K562 (cell line): ENCODE results near the gene NTM. TPM values are rescaled to one million over a fixed set of nuclear protein-coding genes. Genes with fewer than 3 reads are reported as not detected.

Experiments
- ATAC-seq: fragments of 200-7000 bp; cut with Tn5 transposase; 3 replicates; pipeline ENCODE4 v1.9.1; 2020; ENCODE audit warnings: moderate library complexity
- BruUV-seq: library from RNA; stranded (reverse); fragments of 400-500 nt; replicated peaks from 2 replicates; lab custom pipeline; 2021; lab: Mats Ljungman, UMichigan
- CTCF ChIA-PET: fragments of 300-600 bp; formaldehyde crosslinking; extraction: SDS; loops from one replicate; lab custom pipeline; 2021; ENCODE audit warnings: low intra/inter-chr PET ratio; lab: Yijun Ruan, JAX
- POLR2A ChIA-PET: fragments of 300-600, 350-650 bp; sonication (Branson Sonifier 250); formaldehyde crosslinking; extraction: SDS; loops from one replicate; lab custom pipeline; 2021; ENCODE audit warnings: antibody characterized with exemption, inconsistent platforms; lab: Yijun Ruan, JAX
- DNase-seq, 4 experiments: peaks; one replicate each; pipeline versions ENCODE4 v3.0.0 to v3.0.0-alpha.2; 2011 to 2018; ENCODE audit warnings: low spot score in 3 of 4, mixed read lengths in 3 of 4; ENCODE audit errors: extremely low read depth in 1 of 4
- FAIRE-seq: peaks from 2 replicates; lab custom pipeline; 2011; peaks lifted over from hg19 to GRCh38; lab: Jason Lieb, UNC
- H2AFZ ChIP-seq: 2 replicates; pipeline ENCODE4 v1.6.0; 2011; ENCODE audit warnings: low read depth, low read length, control low read depth, inconsistent platforms
- H3K27ac ChIP-seq: fragments of 200-600 bp; 3 replicates; pipeline ENCODE4 v1.8.0; 2011; ENCODE audit warnings: low read depth, mild to moderate bottlenecking, control low read depth, inconsistent platforms, low read length, moderate library complexity, mixed read lengths; ENCODE audit errors: extremely low read depth
- H3K27me3 ChIP-seq, 2 experiments: fragments of 300-600 bp in 1 of 2; 2 replicates in 1 of 2; 3 replicates in 1 of 2; pipeline versions ENCODE4 v1.6.0 to v1.8.0; 2011; ENCODE audit warnings: inconsistent platforms in 2 of 2, low read length in 2 of 2, mild to moderate bottlenecking in 1 of 2, mixed read lengths in 1 of 2, moderate library complexity in 1 of 2; ENCODE audit not compliant: control insufficient read depth in 2 of 2, insufficient read depth in 2 of 2
- H3K36me3 ChIP-seq: fragments of 300-600 bp; 3 replicates; pipeline ENCODE4 v1.8.0; 2011; ENCODE audit warnings: mild to moderate bottlenecking, low read length, inconsistent platforms; ENCODE audit not compliant: control insufficient read depth, insufficient read depth
- H3K4me1 ChIP-seq, 2 experiments: fragments of 200-600 bp in 1 of 2; replicated peaks in 1 of 2; 2 replicates in 1 of 2; 3 replicates in 1 of 2; pipeline versions ENCODE4 v1.5.1 to v1.8.0; 2011; ENCODE audit warnings: inconsistent platforms in 2 of 2, low read length in 2 of 2, mild to moderate bottlenecking in 1 of 2, mixed read lengths in 1 of 2, moderate library complexity in 1 of 2; ENCODE audit not compliant: control insufficient read depth in 2 of 2, insufficient read depth in 2 of 2
- H3K4me2 ChIP-seq: 2 replicates; pipeline ENCODE4 v1.6.1; 2011; ENCODE audit warnings: low read length, control low read depth, inconsistent platforms, mixed read lengths; ENCODE audit not compliant: insufficient read depth
- H3K4me3 ChIP-seq: fragments of 200-600 bp; sonication (generic), shearing (Covaris generic); 2 replicates; pipeline ENCODE4 v1.5.1; 2016; ENCODE audit warnings: control low read depth, inconsistent platforms
- H3K79me2 ChIP-seq: fragments of 200-600 bp; 3 replicates; pipeline ENCODE4 v1.8.0; 2011; ENCODE audit warnings: low read length, inconsistent platforms; ENCODE audit not compliant: control insufficient read depth, insufficient read depth
- H3K9ac ChIP-seq, 2 experiments: 2 replicates each; pipeline versions ENCODE4 v1.6.0 to v1.6.1; 2011; ENCODE audit warnings: low read depth in 2 of 2, low read length in 2 of 2, control low read depth in 1 of 2, inconsistent platforms in 1 of 2, mild to moderate bottlenecking in 1 of 2, mixed read lengths in 1 of 2; ENCODE audit not compliant: insufficient read depth in 1 of 2
- H3K9me1 ChIP-seq: one replicate; pipeline ENCODE4 v1.6.0; 2011; ENCODE audit warnings: inconsistent platforms, mild to moderate bottlenecking, low read length, moderate library complexity; ENCODE audit not compliant: control insufficient read depth, insufficient read depth
- H3K9me3 ChIP-seq: replicated peaks from 2 replicates; pipeline ENCODE4 v1.5.1; 2011; ENCODE audit warnings: low read depth, low read length, inconsistent platforms; ENCODE audit not compliant: control insufficient read depth, insufficient read depth
- H4K20me1 ChIP-seq: replicated peaks from 2 replicates; pipeline ENCODE4 v1.6.1; 2011; ENCODE audit warnings: low read length, inconsistent platforms, mixed read lengths; ENCODE audit not compliant: control insufficient read depth, insufficient read depth
- EGR1 ChIP-seq: fragments of 450-650 bp; conservative IDR thresholded peaks from 2 replicates; pipeline ENCODE4 v1.6.1; 2017; ENCODE audit warnings: mild to moderate bottlenecking
- ESRRA ChIP-seq: fragments of 450-650 bp; IDR thresholded peaks from 2 replicates; pipeline ENCODE4 v1.6.1; 2014; ENCODE audit warnings: low read depth, mild to moderate bottlenecking, moderate library complexity, borderline replicate concordance
- IFI16 ChIP-seq: fragments of 250-450 bp; sonication (Bioruptor Pico); IDR thresholded peaks from 2 replicates; pipeline ENCODE4 v2.1.2; 2022; ENCODE audit warnings: mild to moderate bottlenecking, inconsistent platforms
- NCOA4 ChIP-seq: fragments of 450-650 bp; IDR thresholded peaks from 2 replicates; pipeline ENCODE4 v1.6.1; 2018; ENCODE audit warnings: mild to moderate bottlenecking; ENCODE audit not compliant: partially characterized antibody
- NCOA6 ChIP-seq: fragments of 450-650 bp; IDR thresholded peaks from 2 replicates; pipeline ENCODE4 v1.6.1; 2017; ENCODE audit warnings: mild to moderate bottlenecking
- NFYB ChIP-seq: IDR thresholded peaks from 2 replicates; pipeline ENCODE4 v1.6.1; 2011; ENCODE audit warnings: mild to moderate bottlenecking, moderate library complexity; ENCODE audit not compliant: insufficient read length; ENCODE audit errors: extremely low read depth
- TAL1 ChIP-seq: fragments of 450-650 bp; IDR thresholded peaks from 2 replicates; pipeline ENCODE4 v1.6.1; 2016; ENCODE audit warnings: mild to moderate bottlenecking
- TFAM ChIP-seq: fragments of 250-450 bp; sonication (Bioruptor Pico); conservative IDR thresholded peaks from 2 replicates; pipeline ENCODE4 v1.5.0; 2021; ENCODE audit warnings: mild to moderate bottlenecking, moderate library complexity
- ZNF589 ChIP-seq: fragments of 200-800 bp; sonication (Bioruptor generic); IDR thresholded peaks from 2 replicates; pipeline ENCODE4 v1.6.1; 2016; ENCODE audit warnings: low read depth, missing genetic modification characterization, missing compliant biosample characterization
- WGBS: fragments of 100-300 bp; shearing (Covaris generic); methylation state at CpG from one replicate; pipeline ENCODE4 v1.1.6; 2016; ENCODE audit warnings: low coverage, mixed read lengths; ENCODE audit not compliant: insufficient coverage; ENCODE audit errors: missing lambda C conversion rate; 5-methylcytosine and 5-hydroxymethylcytosine counted together
- in situ Hi-C: fragments of 300-500 bp; cut with MboI; formaldehyde crosslinking; loops from 4 replicates; pipeline ENCODE4 v1.15.0; 2018; ENCODE audit warnings: inconsistent platforms, mixed read lengths
- intact Hi-C: fragments of 100-400 bp; cut with micrococcal nuclease; formaldehyde crosslinking; loops from 2 replicates; pipeline ENCODE4 v1.14.2; 2022
- polyA plus RNA-seq, 8 experiments: library from polyadenylated mRNA; depleted of rRNA in 4 of 8; stranded (reverse) in 5 of 8; unstranded in 3 of 8; fragments of >200 nt; fragmentation: Nextera tagmentation in 2 of 8; fragmentation: Illumina TruSeq in 1 of 8; extraction: Ambion mirVana in 2 of 8; extraction: Trizol in 1 of 8; gene quantifications; 2 replicates each; pipeline versions ENCODE4 v1.2.1 to v1.2.3, GENCODE V29; 2011 to 2014; ENCODE audit warnings: inconsistent platforms in 1 of 8, missing spikeins in 1 of 8
- total RNA-seq, 7 experiments: library from RNA; depleted of rRNA in 6 of 7; stranded (reverse); fragments of >200 nt in 6 of 7; fragmentation: Illumina TruSeq in 2 of 7; extraction: Trizol in 2 of 7; gene quantifications; 2 replicates each; pipeline versions ENCODE4 v1.2.1 to v1.2.3, GENCODE V29; 2011 to 2021; ENCODE audit warnings: low replicate concordance in 1 of 7
- TF ChIP-seq, protein P1 (sequence below): fragments of 450-650 bp; IDR thresholded peaks from 2 replicates; pipeline ENCODE4 v1.6.1; 2016; ENCODE audit warnings: low read depth
- TF ChIP-seq, protein P2 (sequence below): sonication (generic); formaldehyde crosslinking; IDR thresholded peaks from 2 replicates; pipeline ENCODE4 v1.8.0; 2022; ENCODE audit warnings: mild to moderate bottlenecking, missing genetic modification reagents

NTM gene
- total and polyA plus RNA-seq, 9 of the 15 experiments (the other 6 are each of a cell fraction or from before 2014, with no cell fraction given), result not detected

DNA sequence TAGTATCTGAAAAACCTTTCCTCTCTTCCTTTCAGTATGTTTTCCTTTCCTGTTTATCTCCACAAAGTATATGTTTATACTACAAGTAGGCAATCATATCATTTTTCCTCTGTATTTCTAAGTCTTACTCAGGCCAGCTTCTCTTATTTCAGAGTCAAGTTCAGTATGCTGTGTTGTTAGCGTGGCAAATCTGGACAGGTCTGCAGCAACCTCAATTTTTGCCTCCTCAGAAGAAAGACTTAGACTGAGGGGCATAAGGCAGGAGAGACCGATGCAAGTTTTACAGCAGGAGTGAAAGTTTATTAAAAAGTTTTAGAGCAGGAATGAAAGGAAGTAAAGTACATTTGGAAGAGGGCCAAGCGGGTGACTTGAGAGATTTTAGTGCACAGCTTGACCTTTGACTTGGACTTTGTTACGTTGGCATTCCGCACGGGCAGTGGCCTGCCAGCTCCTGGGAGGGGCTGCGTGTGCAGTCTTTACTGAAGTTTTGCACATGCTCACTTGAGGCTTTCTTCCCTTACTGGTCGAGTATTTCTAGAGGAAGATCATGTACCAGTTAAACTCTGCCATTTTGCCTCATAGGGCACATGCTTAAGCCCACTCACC, 343.2 kb downstream of the NTM start:
- in situ Hi-C loops (no loop called here), intact Hi-C loops (no loop called here)
- 1% methylated on average over 8 of the region's 8 CpGs for WGBS
- TF ChIP-seq, protein P1, sequence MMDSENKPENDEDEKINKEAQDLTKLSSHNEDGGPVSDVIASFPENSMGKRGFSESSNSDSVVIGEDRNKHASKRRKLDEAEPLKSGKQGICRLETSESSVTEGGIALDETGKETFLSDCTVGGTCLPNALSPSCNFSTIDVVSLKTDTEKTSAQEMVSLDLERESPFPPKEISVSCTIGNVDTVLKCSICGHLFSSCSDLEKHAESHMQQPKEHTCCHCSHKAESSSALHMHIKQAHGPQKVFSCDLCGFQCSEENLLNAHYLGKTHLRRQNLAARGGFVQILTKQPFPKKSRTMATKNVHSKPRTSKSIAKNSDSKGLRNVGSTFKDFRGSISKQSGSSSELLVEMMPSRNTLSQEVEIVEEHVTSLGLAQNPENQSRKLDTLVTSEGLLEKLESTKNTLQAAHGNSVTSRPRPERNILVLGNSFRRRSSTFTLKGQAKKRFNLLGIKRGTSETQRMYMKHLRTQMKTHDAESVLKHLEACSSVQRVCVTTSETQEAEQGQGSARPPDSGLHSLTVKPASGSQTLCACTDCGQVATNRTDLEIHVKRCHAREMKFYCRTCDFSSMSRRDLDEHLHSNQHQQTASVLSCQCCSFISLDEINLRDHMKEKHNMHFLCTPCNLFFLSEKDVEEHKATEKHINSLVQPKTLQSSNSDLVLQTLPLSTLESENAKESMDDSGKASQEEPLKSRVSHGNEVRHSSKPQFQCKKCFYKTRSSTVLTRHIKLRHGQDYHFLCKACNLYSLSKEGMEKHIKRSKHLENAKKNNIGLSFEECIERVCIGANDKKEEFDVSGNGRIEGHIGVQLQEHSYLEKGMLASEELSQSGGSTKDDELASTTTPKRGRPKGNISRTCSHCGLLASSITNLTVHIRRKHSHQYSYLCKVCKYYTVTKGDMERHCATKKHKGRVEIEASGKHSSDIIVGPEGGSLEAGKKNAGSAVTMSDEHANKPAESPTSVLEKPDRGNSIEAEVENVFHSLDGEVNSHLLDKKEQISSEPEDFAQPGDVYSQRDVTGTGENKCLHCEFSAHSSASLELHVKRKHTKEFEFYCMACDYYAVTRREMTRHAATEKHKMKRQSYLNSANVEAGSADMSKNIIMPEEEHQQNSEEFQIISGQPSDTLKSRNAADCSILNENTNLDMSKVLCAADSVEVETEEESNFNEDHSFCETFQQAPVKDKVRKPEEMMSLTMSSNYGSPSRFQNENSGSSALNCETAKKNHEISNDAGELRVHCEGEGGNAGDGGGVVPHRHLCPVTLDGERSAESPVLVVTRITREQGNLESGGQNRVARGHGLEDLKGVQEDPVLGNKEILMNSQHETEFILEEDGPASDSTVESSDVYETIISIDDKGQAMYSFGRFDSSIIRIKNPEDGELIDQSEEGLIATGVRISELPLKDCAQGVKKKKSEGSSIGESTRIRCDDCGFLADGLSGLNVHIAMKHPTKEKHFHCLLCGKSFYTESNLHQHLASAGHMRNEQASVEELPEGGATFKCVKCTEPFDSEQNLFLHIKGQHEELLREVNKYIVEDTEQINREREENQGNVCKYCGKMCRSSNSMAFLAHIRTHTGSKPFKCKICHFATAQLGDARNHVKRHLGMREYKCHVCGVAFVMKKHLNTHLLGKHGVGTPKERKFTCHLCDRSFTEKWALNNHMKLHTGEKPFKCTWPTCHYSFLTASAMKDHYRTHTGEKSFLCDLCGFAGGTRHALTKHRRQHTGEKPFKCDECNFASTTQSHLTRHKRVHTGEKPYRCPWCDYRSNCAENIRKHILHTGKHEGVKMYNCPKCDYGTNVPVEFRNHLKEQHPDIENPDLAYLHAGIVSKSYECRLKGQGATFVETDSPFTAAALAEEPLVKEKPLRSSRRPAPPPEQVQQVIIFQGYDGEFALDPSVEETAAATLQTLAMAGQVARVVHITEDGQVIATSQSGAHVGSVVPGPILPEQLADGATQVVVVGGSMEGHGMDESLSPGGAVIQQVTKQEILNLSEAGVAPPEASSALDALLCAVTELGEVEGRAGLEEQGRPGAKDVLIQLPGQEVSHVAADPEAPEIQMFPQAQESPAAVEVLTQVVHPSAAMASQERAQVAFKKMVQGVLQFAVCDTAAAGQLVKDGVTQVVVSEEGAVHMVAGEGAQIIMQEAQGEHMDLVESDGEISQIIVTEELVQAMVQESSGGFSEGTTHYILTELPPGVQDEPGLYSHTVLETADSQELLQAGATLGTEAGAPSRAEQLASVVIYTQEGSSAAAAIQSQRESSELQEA, result no peak
- TF ChIP-seq, protein P2, sequence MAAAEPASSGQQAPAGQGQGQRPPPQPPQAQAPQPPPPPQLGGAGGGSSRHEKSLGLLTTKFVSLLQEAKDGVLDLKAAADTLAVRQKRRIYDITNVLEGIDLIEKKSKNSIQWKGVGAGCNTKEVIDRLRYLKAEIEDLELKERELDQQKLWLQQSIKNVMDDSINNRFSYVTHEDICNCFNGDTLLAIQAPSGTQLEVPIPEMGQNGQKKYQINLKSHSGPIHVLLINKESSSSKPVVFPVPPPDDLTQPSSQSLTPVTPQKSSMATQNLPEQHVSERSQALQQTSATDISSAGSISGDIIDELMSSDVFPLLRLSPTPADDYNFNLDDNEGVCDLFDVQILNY, result no peak
- TF ChIP-seq TAL1 (no peak), ZNF589 (CRISPR knock-in tag) (no peak), IFI16 (CRISPR knock-in tag) (no peak), NCOA4 (no peak), EGR1 (no peak), NCOA6 (no peak), TFAM (CRISPR knock-in tag) (no peak), NFYB (no peak), ESRRA (no peak)

More for the DNA sequence above, 343.2 kb downstream of the NTM start:
- no peak for FAIRE-seq
- Histone ChIP-seq H4K20me1 (no peaks in the 10 kb centered on the region), H3K9ac (no peak overlapping the region), H3K9me3 (no peaks in the 10 kb centered on the region; the same call in 1 of the 2 replicates), H3K27ac (no peak overlapping the region), H3K4me3 (no peak overlapping the region), H3K36me3 (no peaks in the 10 kb centered on the region), H3K27me3 (no peaks in the 10 kb centered on the region), H3K9me1 (no peaks in the 10 kb centered on the region), H3K4me1 (no peaks in the 10 kb centered on the region), H2AFZ (no peak overlapping the region), H3K4me2 (no peak overlapping the region), H3K79me2 (no peaks in the 10 kb centered on the region)
- DNase-seq, result no peak
- no peak for ATAC-seq
- CTCF ChIA-PET, result no interaction called here
- POLR2A ChIA-PET, result no interaction called here
- no TSS peak for BruUV-seq
